Measurements from ENCODE around the gene PAOX. TPM values are rescaled to one million over a fixed set of nuclear protein-coding genes. Genes with fewer than 3 reads are reported as not detected.
A peak's percentile ranks its signal among the peaks of the same experiment; 100 is the strongest.

Gene PAOX
- total and polyA plus RNA-seq, 2 of the 13 experiments (the other 11 are each of a cell fraction or from before 2014, with no cell fraction given), result 0.49 to 0.77 TPM

DNA sequence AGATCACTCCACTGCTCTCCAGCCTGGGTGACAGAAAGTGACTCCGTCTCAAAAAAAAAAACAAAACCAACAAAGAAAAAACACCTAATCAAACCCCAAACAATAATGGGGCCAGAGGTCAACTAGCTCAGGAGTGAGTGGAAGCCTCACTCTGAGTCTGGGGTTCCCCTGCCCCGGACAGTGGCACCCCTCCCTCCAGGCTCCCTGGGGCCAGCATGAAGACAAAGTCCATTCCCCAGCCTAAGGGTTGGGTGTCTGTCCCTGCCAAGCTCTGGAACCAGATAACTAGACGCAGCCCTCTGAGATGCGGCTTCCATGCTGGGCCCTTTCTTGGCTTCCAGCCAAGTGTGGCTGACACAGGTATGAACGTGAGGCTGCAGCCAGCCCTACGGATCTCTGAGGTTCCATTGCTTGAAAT is 19.5 kb upstream of the PAOX start (continued):
- TF ChIP-seq SMARCE1 (IDR thresholded peaks at IDR 0.05; ENCODE audit: borderline replicate concordance), result no peak
- TF ChIP-seq, protein P1, sequence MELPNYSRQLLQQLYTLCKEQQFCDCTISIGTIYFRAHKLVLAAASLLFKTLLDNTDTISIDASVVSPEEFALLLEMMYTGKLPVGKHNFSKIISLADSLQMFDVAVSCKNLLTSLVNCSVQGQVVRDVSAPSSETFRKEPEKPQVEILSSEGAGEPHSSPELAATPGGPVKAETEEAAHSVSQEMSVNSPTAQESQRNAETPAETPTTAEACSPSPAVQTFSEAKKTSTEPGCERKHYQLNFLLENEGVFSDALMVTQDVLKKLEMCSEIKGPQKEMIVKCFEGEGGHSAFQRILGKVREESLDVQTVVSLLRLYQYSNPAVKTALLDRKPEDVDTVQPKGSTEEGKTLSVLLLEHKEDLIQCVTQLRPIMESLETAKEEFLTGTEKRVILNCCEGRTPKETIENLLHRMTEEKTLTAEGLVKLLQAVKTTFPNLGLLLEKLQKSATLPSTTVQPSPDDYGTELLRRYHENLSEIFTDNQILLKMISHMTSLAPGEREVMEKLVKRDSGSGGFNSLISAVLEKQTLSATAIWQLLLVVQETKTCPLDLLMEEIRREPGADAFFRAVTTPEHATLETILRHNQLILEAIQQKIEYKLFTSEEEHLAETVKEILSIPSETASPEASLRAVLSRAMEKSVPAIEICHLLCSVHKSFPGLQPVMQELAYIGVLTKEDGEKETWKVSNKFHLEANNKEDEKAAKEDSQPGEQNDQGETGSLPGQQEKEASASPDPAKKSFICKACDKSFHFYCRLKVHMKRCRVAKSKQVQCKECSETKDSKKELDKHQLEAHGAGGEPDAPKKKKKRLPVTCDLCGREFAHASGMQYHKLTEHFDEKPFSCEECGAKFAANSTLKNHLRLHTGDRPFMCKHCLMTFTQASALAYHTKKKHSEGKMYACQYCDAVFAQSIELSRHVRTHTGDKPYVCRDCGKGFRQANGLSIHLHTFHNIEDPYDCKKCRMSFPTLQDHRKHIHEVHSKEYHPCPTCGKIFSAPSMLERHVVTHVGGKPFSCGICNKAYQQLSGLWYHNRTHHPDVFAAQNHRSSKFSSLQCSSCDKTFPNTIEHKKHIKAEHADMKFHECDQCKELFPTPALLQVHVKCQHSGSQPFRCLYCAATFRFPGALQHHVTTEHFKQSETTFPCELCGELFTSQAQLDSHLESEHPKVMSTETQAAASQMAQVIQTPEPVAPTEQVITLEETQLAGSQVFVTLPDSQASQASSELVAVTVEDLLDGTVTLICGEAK (IDR thresholded peaks at IDR 0.05), result no peak
- TF ChIP-seq, protein P1 (CRISPR knock-in tag; IDR thresholded peaks at IDR 0.05), result no peak
- TF ChIP-seq ZNF431 (CRISPR knock-in tag; IDR thresholded peaks at IDR 0.05; ENCODE audit: borderline replicate concordance, low read depth), result 0 out of 2 replicates have a peak, but pooled peaks have one; percentile 46
- peak; percentile 31; the same call in 1 of the 2 replicates for TF ChIP-seq GATAD2A (CRISPR knock-in tag; IDR thresholded peaks at IDR 0.05)
- 0 out of 2 replicates have a peak, but pooled peaks have one; percentile 6 for TF ChIP-seq ZNF451 (CRISPR knock-in tag; IDR thresholded peaks at IDR 0.05)
- no peak for TF ChIP-seq KLF6 (CRISPR knock-in tag; IDR thresholded peaks at IDR 0.05)
- peak; percentile 61; the same call in 1 of the 2 replicates for TF ChIP-seq NCOR1 (IDR thresholded peaks at IDR 0.05; ENCODE audit: borderline replicate concordance, low read length)
- TF ChIP-seq ETV6 (CRISPR knock-in tag; conservative IDR thresholded peaks at IDR 0.05), result no peak
- TF ChIP-seq ZNF850 (CRISPR knock-in tag; conservative IDR thresholded peaks at IDR 0.05), result no peak
- no peak; the same call in 1 of the 2 replicates for TF ChIP-seq ZKSCAN8 (CRISPR knock-in tag; IDR thresholded peaks at IDR 0.05; ENCODE audit: borderline replicate concordance)

All from HepG2 (cell line).